HUES64 (cell line): ENCODE data around the gene NUPR1.
"Not testable (repeated sequence)": the region's sequence is repeated elsewhere in the genome, so short reads cannot be mapped to it uniquely, and the experiment has no call there.

Experiments used
- H3K27ac ChIP-seq: 2 replicates; pipeline ENCODE4 v1.7.0; 2013; ENCODE audit warnings: low read depth, low read length, inconsistent platforms
- H3K27me3 ChIP-seq: 2 replicates; pipeline ENCODE4 v1.6.1; 2013; ENCODE audit warnings: mild to moderate bottlenecking, low read length; ENCODE audit not compliant: insufficient read depth
- H3K36me3 ChIP-seq: 2 replicates; pipeline ENCODE4 v1.6.1; 2013; ENCODE audit warnings: mild to moderate bottlenecking, low read length; ENCODE audit not compliant: insufficient read depth
- H3K4me1 ChIP-seq: 2 replicates; pipeline ENCODE4 v1.6.1; 2013; ENCODE audit warnings: mild to moderate bottlenecking, low read length, moderate library complexity; ENCODE audit not compliant: insufficient read depth
- H3K4me3 ChIP-seq: 2 replicates; pipeline ENCODE4 v1.5.1; 2013; ENCODE audit warnings: mild to moderate bottlenecking, low read length, moderate library complexity
- H3K9ac ChIP-seq: 2 replicates; pipeline ENCODE4 v1.6.1; 2013; ENCODE audit warnings: mild to moderate bottlenecking, low read depth, low read length
- H3K9me3 ChIP-seq: 2 replicates; pipeline ENCODE4 v1.6.1; 2013; ENCODE audit warnings: low read depth, low read length; ENCODE audit not compliant: insufficient read depth
- WGBS: fragments of 150-250, 120-280 bp; methylation state at CpG from one replicate; pipeline ENCODE4 v1.1.7; 2013; ENCODE audit warnings: missing lambda C conversion rate; 5-methylcytosine and 5-hydroxymethylcytosine counted together

The NUPR1 gene

GRCh38 chr16:28554634-28555423 lies 16.1 kb upstream of the NUPR1 start:
- 92% methylated on average over 15 of the region's 15 CpGs for WGBS
- no peak overlapping the region for H3K27ac ChIP-seq
- no peaks in the 10 kb centered on the region for H3K9me3 ChIP-seq
- no peaks in the 10 kb centered on the region for H3K27me3 ChIP-seq
- peaks cover 7% of the 10 kb centered on the region; the same call in 1 of the 2 replicates for H3K36me3 ChIP-seq
- no peak overlapping the region for H3K9ac ChIP-seq
- H3K4me3 ChIP-seq = peak overlapping the region; percentile 89
- no peaks in the 10 kb centered on the region for H3K4me1 ChIP-seq

GRCh38 chr16:28553776-28554633 lies 15.2 kb upstream of the NUPR1 start, which contains the start of gene SGF29:
TSS of gene SGF29 (plus strand) at chr16:28553920. CDS start at chr16:28581070, 27,150 bp downstream.
- Histone ChIP-seq H3K9ac (peak within 1 kb of the TSS; percentile 96), H3K36me3 (peaks cover 7% of the 10 kb centered on the region; the same call in 1 of the 2 replicates), H3K4me3 (peak within 1 kb of the TSS; percentile 89), H3K27ac (peak within 1 kb of the TSS; percentile 100), H3K9me3 (no peaks in the 10 kb centered on the region), H3K27me3 (no peaks in the 10 kb centered on the region), H3K4me1 (no peaks in the 10 kb centered on the region)
- WGBS = 7% methylated on average over 72 of the region's 88 CpGs

- H3K36me3 ChIP-seq = no peaks in the 10 kb centered on the region
- no peaks in the 10 kb centered on the region for H3K4me1 ChIP-seq
- no peaks in the 10 kb centered on the region for H3K9me3 ChIP-seq
- H3K4me3 ChIP-seq = no peak overlapping the region
- H3K9ac ChIP-seq = no peak overlapping the region
- H3K27me3 ChIP-seq = no peaks in the 10 kb centered on the region
- H3K27ac ChIP-seq = no peak overlapping the region
- WGBS = 79% methylated on average over 11 of the region's 11 CpGs
These were observed 10.6 kb upstream of the NUPR1 start for GRCh38 chr16:28549301-28549899.

GRCh38 chr16:28548306-28548802 lies 9.6 kb upstream of the NUPR1 start:
- no peaks in the 10 kb centered on the region for H3K36me3 ChIP-seq
- no peak overlapping the region for H3K4me3 ChIP-seq
- WGBS = 88% methylated on average over 14 of the region's 14 CpGs
- no peaks in the 10 kb centered on the region for H3K4me1 ChIP-seq
- no peak overlapping the region for H3K27ac ChIP-seq
- H3K9me3 ChIP-seq = no peaks in the 10 kb centered on the region
- no peaks in the 10 kb centered on the region for H3K27me3 ChIP-seq
- H3K9ac ChIP-seq = no peak overlapping the region

GRCh38 chr16:28546626-28547025 lies 7.9 kb upstream of the NUPR1 start:
- no peaks in the 10 kb centered on the region for H3K9me3 ChIP-seq
- WGBS = 88% methylated on average over 6 of the region's 7 CpGs
- no peaks in the 10 kb centered on the region for H3K27me3 ChIP-seq
- no peak overlapping the region for H3K27ac ChIP-seq
- no peaks in the 10 kb centered on the region for H3K36me3 ChIP-seq
- H3K4me3 ChIP-seq = no peak overlapping the region
- H3K9ac ChIP-seq = no peak overlapping the region
- H3K4me1 ChIP-seq = no peaks in the 10 kb centered on the region

- H3K27ac ChIP-seq, H3K4me1 ChIP-seq, H3K27me3 ChIP-seq, H3K9ac ChIP-seq, H3K36me3 ChIP-seq, H3K9me3 ChIP-seq, H3K4me3 ChIP-seq: not testable (repeated sequence)
- WGBS = 95% methylated on average over 6 of the region's 7 CpGs
These were observed 7.2 kb upstream of the NUPR1 start for GRCh38 chr16:28545964-28546363.

GRCh38 chr16:28544998-28545397 lies 6.2 kb upstream of the NUPR1 start:
- H3K27ac ChIP-seq = no peak overlapping the region
- no peaks in the 10 kb centered on the region for H3K36me3 ChIP-seq
- H3K9me3 ChIP-seq = no peaks in the 10 kb centered on the region
- no peak overlapping the region for H3K9ac ChIP-seq
- H3K4me1 ChIP-seq = no peaks in the 10 kb centered on the region
- 86% methylated on average over 2 of the region's 3 CpGs for WGBS
- H3K27me3 ChIP-seq = no peaks in the 10 kb centered on the region
- no peak overlapping the region for H3K4me3 ChIP-seq

GRCh38 chr16:28543072-28543471 lies 4.3 kb upstream of the NUPR1 start:
- no peak overlapping the region for H3K4me3 ChIP-seq
- H3K4me1 ChIP-seq = no peaks in the 10 kb centered on the region
- H3K36me3 ChIP-seq = no peaks in the 10 kb centered on the region
- H3K27me3 ChIP-seq = no peaks in the 10 kb centered on the region
- no peak overlapping the region for H3K9ac ChIP-seq
- no peaks in the 10 kb centered on the region for H3K9me3 ChIP-seq
- WGBS = 93% methylated on average over 7 of the region's 7 CpGs
- H3K27ac ChIP-seq = no peak overlapping the region

GRCh38 chr16:28542646-28543045 lies 3.9 kb upstream of the NUPR1 start:
- H3K4me3 ChIP-seq = no peak overlapping the region
- no peaks in the 10 kb centered on the region for H3K4me1 ChIP-seq
- no peaks in the 10 kb centered on the region for H3K27me3 ChIP-seq
- no peaks in the 10 kb centered on the region for H3K36me3 ChIP-seq
- WGBS = 94% methylated on average over 7 of the region's 7 CpGs
- no peak overlapping the region for H3K27ac ChIP-seq
- no peak overlapping the region for H3K9ac ChIP-seq
- no peaks in the 10 kb centered on the region for H3K9me3 ChIP-seq

- H3K4me1 ChIP-seq = no peaks in the 10 kb centered on the region
- no peak overlapping the region for H3K4me3 ChIP-seq
- no peaks in the 10 kb centered on the region for H3K9me3 ChIP-seq
- H3K36me3 ChIP-seq = no peaks in the 10 kb centered on the region
- H3K27ac ChIP-seq = no peak overlapping the region
- H3K9ac ChIP-seq = no peak overlapping the region
- WGBS = 90% methylated on average over 3 of the region's 3 CpGs
- H3K27me3 ChIP-seq = no peaks in the 10 kb centered on the region
These were observed 1.6 kb upstream of the NUPR1 start for GRCh38 chr16:28540346-28540745.
